Bronchial epithelial cell (primary cell): Measurements from ENCODE around the gene AP1S3. TPM values are rescaled to one million over a fixed set of nuclear protein-coding genes. Genes with fewer than 3 reads are reported as not detected.

Experiments used
- DNase-seq: peaks from one replicate; pipeline ENCODE4 v3.0.0-alpha.2; 2010; ENCODE audit warnings: low read depth
- FAIRE-seq: peaks from 2 replicates; lab custom pipeline; 2011; peaks lifted over from hg19 to GRCh38; lab: Jason Lieb, UNC
- H3K27me3 ChIP-seq: 2 replicates; pipeline ENCODE4 v1.5.1; 2011; ENCODE audit warnings: low read length; ENCODE audit not compliant: control insufficient read depth, insufficient read depth
- H3K36me3 ChIP-seq: 2 replicates; pipeline ENCODE4 v1.5.1; 2011; ENCODE audit warnings: low read length; ENCODE audit not compliant: control insufficient read depth, insufficient read depth
- H3K4me3 ChIP-seq: 2 replicates; pipeline ENCODE4 v1.5.1; 2011; ENCODE audit warnings: mild to moderate bottlenecking, low read depth, low read length, control low read depth
- CTCF ChIP-seq: IDR thresholded peaks from 2 replicates; pipeline ENCODE4 v1.5.1; 2011; ENCODE audit warnings: mild to moderate bottlenecking, moderate library complexity, low read length, control low read depth, inconsistent platforms; ENCODE audit not compliant: insufficient read depth, severe bottlenecking
- total RNA-seq: library from RNA; depleted of rRNA; stranded (reverse); fragments of >200 nt; gene quantifications from 2 replicates; pipeline ENCODE4 v1.2.1, GENCODE V29; 2014

Gene AP1S3
- 59.5 and 70.4 TPM in 2 replicates for total RNA-seq

- FAIRE-seq (no peak), DNase-seq (peak; percentile 80)
- TF ChIP-seq CTCF = no peak
- Histone ChIP-seq H3K4me3 (peak within 1 kb of the TSS; percentile 71), H3K36me3 (no peaks in the 10 kb centered on the region), H3K27me3 (no peaks in the 10 kb centered on the region)
Measured at GRCh38 chr2:223837287-223838061, at the start of gene AP1S3. AP1S3 (minus strand) TSS chr2:223837582; CDS start chr2:223837450, 132 bp downstream.

GRCh38 chr2:223887127-223887526, 49.7 kb upstream of the AP1S3 start:
- TF ChIP-seq CTCF = no peak
- DNase-seq (peak; percentile 77), FAIRE-seq (no peak)
- Histone ChIP-seq H3K27me3 (no peaks in the 10 kb centered on the region), H3K4me3 (no peak overlapping the region), H3K36me3 (peaks cover 5% of the 10 kb centered on the region)

GRCh38 chr2:223886726-223887125, 49.3 kb upstream of the AP1S3 start:
- no peak overlapping the region for H3K4me3 ChIP-seq
- TF ChIP-seq CTCF = no peak
- no peak for DNase-seq
- no peaks in the 10 kb centered on the region for H3K27me3 ChIP-seq
- peaks cover 5% of the 10 kb centered on the region for H3K36me3 ChIP-seq
- no peak for FAIRE-seq

GRCh38 chr2:223884399-223884798, 47.0 kb upstream of the AP1S3 start:
- no peak for TF ChIP-seq CTCF
- Histone ChIP-seq H3K36me3 (peaks cover 16% of the 10 kb centered on the region), H3K4me3 (no peak overlapping the region), H3K27me3 (no peaks in the 10 kb centered on the region)
- DNase-seq = peak; percentile 29
- no peak for FAIRE-seq

GRCh38 chr2:223882715-223883114, 45.3 kb upstream of the AP1S3 start:
- peaks cover 20% of the 10 kb centered on the region for H3K36me3 ChIP-seq

More at GRCh38 chr2:223882715-223883114, 45.3 kb upstream of the AP1S3 start:
- no peak for TF ChIP-seq CTCF
- FAIRE-seq (no peak), DNase-seq (no peak)
- Histone ChIP-seq H3K4me3 (no peak overlapping the region), H3K27me3 (no peaks in the 10 kb centered on the region)
